CD1c-positive myeloid dendritic cell (primary cell): ENCODE measurements around the gene MAN2A2.

Experiments used
- DNase-seq: peaks from one replicate; pipeline ENCODE4 v3.0.0-alpha.2; 2016; ENCODE audit errors: extremely low spot score

Gene MAN2A2

DNA sequence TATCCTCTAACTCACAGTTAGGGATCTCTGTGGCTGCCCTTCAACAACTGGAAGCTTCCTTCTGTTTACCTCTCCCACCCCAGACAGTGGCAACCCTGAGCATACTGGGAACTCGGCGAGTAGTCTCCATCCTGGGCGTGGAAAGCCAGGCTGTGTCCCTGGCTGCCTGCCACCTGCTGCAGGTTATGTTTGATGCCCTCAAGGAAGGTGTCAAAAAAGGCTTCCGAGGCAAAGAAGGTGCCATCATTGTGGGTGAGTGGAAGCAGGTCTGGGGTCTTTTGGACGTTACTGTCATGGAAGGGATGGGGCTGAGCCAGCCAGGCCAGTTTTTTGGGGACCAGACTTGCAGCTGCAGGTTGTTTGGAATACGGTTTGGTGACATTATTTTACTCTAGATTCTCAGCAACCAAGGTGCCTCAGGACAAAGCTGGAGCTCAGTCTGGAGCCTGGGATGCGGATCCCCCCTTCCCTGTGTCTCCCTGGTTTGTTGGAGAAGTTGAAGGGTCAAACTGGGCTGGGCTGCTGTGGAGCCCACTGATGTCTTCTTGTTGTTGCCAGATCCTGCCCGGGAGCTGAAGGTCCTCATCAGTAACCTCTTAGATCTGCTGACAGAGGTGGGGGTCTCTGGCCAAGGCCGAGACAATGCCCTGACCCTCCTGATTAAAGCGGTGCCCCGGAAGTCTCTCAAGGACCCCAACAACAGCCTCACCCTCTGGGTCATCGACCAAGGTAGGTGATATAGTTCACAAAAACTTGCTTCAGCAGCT lies 39.4 kb downstream of the MAN2A2 start:
- DNase-seq: no peak

DNA sequence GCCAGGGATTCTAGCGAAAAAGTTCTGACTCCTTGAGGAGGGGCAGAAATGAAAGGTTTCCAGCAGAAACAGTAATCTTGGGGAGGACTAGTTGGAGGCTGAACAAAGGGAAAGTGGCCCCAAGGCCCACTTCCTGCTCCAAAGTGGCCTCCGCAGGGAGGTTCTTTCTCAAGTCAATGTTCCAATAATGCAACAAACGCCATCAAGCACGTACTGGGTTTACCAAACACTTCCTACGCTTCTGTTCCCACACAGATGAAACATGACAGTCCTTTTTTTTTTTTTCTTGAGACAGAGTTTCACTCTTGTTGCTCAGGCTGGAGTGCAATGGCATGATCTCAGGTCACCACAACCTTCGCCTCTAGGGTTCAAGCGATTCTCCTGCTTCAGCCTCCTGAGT lies 42.0 kb downstream of the MAN2A2 start:
- peak; percentile 27 for DNase-seq

DNA sequence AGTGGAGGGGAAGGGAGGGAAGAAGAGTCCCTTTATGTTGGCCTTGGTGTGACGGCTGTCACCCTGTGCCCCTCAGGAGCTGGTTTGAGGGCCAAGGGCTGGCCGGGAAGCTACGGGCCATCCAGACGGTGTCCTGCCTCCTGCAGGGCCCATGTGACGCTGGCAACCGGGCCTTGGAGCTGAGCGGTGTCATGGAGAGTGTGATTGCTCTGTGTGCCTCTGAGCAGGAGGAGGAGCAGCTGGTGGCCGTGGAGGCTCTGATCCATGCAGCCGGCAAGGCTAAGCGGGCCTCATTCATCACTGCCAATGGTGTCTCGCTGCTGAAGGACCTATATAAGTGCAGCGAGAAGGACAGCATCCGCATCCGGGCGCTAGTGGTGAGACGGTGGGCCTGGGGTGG lies 43.4 kb downstream of the MAN2A2 start:
- DNase-seq: no peak

DNA sequence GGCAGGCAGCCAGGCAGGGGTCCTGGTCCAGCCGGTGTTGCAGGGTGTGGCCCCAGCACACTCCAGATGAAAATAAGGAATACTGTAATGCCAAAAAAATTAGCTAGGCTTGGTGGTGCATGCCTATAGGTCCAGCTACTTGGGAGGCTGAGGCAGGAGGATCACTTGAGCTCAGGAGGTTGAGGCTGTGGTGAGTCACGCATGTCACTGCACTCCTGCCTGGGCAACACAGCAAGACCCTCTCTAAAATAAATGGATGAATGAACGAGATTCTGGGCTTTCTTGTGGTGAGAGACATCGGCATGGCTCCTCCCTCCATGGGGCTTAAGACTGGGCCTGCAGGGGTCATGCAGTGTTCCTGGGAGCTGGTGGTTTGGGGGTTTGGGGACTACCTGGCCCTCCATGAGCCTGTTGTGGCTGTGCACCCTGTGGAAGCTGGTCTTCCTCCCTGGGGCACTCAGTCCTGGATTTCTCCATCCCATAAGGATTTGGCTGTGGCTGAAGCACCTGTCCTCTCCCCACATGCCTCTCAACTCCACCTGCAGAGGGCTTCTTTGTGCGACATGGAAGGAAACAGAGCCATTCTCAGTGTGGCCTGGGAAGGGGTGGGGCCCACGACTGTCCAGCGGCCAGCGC lies 44.0 kb downstream of the MAN2A2 start:
- DNase-seq: no peak

DNA sequence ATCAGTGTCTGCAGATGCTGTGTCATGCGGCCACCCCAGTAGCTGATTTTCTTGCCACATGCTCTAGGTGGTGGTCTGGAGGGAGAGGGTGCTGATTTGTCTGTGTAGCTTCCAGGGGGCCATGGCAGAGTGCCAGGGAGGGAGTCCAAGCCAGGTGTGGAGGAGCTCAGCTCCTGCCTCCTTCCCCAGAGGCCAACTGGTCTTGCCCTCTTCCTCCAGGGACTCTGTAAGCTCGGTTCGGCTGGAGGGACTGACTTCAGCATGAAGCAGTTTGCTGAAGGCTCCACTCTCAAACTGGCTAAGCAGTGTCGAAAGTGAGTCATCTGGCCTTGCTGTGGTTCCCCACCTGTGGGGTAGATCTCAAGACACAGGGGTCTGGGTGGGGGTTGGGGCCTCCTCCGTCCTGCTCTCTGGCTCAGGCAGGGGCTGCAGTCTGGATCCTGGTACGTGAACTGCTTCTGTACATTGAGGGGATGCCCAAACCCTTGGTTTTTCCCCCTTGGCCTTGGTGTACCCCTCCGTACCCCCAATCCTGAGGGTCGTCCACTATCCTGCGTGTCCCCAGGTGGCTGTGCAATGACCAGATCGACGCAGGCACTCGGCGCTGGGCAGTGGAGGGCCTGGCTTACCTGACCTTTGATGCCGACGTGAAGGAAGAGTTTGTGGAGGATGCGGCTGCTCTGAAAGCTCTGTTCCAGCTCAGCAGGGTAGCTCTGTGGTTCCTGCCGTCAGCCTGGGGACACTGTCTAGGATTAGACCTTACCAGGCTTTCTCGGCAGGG lies 44.7 kb downstream of the MAN2A2 start:
- DNase-seq: no peak

DNA sequence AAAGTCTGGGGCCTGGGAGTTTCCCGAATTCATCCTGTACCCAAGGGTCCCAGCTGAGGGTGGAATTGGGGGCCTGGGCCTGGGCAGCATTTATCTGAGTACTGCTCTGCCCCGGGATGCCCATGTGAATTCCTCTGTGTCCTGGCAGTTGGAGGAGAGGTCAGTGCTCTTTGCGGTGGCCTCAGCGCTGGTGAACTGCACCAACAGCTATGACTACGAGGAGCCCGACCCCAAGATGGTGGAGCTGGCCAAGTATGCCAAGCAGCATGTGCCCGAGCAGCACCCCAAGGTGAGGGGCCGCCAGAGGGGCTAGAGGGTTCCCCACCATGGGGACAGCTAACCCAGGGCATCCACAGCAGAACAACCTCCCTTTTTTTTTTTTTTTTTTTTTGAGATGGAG lies 45.4 kb downstream of the MAN2A2 start:
- DNase-seq: no peak

DNA sequence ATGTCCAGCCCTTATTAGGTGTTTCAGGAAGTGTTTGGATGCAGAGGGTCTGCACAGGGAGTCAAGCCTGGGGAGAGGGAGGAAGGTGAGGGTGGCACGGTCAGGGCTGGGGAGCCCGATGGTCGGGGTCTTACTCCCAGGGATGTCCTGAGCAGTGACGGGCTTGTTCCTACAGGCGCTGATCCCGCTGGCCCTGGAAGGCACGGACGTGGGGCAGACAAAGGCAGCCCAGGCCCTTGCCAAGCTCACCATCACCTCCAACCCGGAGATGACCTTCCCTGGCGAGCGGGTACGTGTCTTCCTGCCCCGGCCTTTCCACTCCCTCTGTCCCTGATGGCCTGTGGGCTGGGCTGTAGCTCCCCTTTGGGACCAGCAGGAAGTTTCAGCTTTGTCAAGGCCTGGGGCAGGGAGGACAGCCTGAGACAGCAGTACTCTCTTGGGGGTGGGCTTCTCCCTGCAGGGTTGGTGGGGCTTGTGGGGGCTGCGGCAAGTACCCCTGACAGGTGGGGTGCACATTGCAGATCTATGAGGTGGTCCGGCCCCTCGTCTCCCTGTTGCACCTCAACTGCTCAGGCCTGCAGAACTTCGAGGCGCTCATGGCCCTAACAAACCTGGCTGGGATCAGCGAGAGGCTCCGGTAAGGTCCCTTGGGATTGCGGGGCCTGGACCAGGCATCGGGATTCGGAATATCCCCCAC lies 47.0 kb downstream of the MAN2A2 start:
- DNase-seq: no peak

DNA sequence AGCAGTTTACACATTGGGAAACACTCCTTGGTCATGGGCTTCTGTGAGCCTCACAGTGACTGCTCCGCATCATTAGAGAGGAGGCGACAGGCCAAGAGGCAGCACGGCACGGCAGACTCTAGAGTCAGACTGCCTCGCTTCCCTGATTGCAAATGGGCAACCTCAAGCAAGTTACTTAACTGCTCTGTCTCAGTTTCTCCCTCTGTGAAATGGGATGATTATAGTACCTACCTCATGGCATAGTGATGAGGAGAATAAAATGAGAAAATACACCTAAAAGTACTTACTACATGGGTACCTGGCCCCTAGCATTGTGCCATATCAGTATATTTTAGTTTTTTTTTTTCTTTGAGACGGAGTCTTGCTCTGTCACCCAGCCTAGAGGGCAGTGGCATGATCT lies 47.6 kb downstream of the MAN2A2 start:
- DNase-seq: no peak

DNA sequence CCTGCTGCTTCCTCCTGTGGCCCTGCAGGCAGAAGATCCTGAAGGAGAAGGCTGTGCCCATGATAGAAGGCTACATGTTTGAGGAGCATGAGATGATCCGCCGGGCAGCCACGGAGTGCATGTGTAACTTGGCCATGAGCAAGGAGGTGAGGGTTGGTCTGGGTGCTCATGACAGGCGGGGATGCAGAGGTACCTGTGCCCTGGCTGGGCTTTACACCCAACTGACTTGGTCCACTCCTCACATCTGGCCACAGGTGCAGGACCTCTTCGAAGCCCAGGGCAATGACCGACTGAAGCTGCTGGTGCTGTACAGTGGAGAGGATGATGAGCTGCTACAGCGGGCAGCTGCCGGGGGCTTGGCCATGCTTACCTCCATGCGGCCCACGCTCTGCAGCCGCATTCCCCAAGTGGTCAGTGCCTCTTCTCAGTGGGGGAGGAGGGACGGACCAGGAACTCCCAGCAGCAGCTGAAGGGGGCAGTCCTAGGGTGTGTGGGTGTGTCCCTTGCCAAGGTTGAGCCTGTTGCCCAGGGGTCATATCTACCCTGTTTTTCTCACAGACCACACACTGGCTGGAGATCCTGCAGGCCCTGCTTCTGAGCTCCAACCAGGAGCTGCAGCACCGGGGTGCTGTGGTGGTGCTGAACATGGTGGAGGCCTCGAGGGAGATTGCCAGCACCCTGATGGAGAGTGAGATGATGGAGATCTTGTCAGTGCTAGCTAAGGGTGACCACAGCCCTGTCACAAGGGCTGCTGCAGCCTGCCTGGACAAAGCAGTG lies 50.0 kb downstream of the MAN2A2 start:
- no peak for DNase-seq

DNA sequence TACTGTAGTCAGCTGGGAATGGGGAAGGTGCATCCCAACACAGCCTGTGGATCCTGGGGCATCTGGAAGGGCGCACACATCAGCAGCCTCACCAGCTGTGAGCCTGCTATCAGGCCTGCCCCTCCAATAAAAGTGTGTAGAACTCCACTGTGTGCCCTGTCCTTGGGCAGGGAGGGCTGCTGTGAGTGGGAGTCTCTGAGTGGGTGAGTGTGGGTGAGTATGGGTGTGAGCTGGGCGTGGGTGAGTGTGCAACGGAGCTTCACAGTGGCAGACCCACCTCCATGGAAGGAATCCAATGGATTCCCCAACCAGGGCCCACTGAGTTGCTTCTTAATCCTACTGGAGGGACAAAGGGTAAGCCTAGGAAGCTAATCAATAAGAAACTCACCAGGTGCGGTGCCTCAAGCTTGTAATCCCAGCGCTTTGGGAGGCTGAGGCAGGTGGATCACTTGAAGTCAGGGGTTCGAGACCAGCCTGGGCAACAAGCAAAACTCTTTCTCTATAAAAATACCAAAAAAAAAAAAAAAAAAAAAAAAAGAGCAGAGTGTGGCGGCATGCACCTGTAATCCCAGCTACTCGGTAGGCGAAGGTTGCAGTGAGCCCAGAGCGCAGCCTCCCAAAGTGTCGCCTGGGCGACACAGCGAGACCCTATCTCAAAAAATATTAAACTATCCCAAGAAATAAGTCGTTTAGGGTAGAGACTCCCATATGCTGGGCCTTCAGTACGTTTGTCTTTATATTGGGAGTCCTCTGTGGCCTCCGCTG lies 51.0 kb downstream of the MAN2A2 start:
- DNase-seq: no peak

DNA sequence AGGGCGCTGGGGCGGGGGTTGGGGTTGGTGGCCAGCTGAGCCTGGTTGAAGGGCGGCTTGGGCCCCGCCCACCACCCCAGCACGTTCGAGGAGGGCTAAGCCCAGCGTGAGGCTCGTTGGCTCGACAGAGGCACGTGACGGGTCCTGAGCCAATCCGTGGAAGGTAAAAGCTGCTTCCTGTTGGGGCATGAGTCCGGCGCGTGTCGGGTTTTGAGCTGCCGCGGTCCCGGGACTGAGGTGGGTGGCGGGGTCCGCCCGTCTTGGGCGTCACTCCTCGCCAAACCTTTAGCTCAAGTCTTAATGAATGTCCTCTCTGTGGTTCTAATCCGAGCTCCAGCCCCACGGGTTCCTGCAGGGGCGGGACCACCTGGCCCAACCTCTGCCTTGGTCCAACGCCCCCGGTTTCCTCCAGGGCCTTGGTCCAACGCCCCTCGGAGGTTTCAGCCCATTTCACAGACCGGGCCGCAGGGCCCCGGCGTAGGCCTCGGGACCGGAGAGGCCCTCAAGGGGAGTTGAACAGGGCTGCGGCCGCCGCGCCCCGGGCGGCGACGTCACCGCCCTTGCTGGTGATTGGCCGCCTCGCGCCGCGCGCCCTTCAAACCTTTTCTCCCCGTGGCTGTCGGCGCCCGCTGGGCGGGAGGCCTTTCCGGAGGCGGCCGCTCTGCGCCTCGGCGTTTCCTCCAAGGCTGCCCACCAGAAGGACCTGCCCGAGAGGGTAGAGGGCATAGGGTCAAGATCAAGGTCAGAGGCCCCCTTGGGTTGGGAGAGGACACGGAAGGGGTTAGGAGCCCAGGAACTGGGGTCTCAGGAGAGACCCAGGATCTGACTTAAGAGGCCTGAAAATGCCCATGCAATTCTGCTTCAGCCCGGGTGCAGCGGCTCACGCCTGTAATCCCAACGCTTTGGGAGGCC lies 51.9 kb downstream of the MAN2A2 start, which contains the start of gene RCCD1:
Gene RCCD1, plus strand, starts transcription at position 173 of the 912 bp plus-strand sequence. CDS start 1,851 bp downstream, outside the sequence.
- peak; percentile 97 for DNase-seq

DNA sequence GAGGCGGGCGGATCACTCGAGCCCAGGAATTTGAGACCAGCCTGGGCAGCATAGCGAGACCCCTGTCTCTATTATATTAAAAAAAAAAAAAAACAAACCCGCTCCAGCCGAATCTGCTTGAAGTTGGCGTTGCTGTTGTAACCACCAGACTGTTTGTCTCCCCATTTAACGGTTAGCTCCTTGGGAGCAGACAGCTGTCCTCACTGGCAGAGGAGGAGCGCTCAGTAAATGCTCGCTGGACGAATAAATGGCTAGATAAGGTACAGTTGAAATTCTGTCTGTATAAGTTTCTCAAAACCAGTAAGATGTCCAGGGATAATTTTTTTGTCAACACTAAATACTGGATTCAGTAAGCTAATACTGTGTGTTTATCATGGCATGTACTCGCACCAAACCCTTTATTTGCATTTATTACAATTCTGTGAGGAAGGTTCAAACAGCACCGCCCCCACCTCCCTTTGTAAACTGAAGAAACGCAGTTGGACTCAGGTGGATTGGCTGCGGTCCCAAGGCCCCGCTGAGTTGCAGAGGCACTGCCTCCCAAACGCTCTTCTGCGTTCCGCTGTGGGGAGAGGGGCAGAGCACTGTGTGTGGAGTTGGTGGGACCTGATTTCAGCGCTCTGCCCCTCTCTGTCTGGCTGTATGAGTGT lies 52.6 kb downstream of the MAN2A2 start:
- DNase-seq: no peak

DNA sequence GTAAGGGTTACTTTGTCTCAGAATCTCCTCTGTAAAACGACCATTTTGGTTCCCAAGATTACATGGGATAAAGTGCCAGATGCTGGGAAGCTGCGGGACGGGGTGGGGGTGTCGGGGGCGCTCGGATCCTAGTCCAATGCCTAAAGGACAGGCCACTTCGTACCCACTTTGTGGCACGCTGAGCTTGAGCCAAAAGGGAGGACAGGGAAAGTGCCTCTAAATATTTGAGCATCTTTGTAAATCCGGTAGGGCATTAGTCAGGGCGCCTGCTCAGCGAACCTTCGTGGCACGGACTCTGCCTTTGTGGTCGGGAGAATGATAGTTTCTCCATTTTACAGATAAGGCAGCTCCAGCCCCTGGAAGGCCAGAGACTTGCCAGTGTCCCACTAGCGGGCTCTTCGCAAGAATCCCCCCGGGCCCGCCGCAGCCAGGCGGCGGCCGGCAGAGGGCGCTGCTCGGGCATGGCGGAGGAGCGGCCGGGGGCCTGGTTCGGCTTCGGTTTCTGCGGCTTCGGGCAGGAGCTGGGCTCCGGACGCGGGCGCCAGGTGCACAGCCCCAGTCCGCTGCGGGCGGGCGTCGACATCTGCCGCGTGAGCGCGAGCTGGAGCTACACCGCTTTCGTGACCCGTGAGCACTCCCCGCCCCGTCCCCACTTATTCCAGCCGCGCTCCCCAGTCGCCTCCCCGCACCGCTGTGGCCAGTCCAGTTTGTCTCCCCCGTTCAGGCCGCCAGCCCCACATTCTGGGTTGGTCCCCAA lies 53.4 kb downstream of the MAN2A2 start:
- peak; percentile 79 for DNase-seq

DNA sequence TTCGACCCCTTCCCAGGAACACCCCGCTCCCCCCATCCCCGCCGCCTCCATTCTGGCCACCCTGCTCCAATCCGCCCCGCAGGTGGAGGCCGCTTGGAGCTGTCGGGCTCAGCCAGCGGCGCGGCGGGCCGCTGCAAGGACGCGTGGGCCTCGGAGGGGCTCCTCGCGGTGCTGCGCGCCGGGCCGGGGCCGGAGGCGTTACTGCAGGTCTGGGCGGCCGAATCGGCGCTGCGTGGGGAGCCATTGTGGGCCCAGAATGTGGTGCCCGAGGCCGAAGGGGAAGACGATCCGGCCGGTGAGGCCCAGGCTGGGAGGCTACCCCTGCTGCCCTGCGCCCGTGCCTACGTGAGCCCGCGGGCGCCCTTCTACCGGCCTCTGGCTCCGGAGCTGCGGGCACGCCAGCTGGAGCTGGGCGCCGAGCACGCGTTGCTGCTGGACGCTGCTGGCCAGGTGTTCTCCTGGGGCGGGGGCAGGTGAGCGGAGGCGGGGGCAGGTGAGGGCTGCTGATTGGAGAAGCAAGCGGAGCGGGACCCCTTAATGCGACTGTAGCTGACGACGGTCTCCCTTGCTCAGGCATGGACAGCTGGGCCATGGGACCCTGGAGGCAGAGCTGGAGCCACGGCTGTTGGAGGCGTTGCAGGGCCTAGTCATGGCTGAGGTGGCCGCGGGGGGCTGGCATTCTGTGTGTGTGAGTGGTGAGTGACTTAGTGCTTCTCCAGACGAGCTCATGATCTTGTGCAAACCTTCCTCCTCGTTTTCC lies 54.1 kb downstream of the MAN2A2 start:
- no peak for DNase-seq

DNA sequence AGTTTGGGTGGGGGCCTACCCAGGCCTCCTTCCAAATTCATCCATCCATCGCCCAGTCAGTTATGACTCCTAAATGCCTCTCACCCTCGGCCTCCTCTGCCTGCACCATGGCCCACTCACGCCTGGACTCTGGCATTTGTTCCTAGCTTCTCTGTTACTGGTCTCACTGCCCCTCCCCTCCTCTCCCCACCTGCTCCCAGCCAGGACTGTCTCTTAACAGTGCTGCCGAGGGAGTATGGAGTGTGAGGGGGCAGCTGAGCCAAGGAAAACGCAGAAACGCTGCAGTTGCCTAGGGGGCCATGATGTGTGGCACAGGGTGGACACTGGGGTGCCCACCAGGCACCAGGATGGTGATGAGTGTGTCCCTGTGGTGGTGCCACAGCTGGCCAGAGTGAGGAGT lies 54.7 kb downstream of the MAN2A2 start:
- no peak for DNase-seq

DNA sequence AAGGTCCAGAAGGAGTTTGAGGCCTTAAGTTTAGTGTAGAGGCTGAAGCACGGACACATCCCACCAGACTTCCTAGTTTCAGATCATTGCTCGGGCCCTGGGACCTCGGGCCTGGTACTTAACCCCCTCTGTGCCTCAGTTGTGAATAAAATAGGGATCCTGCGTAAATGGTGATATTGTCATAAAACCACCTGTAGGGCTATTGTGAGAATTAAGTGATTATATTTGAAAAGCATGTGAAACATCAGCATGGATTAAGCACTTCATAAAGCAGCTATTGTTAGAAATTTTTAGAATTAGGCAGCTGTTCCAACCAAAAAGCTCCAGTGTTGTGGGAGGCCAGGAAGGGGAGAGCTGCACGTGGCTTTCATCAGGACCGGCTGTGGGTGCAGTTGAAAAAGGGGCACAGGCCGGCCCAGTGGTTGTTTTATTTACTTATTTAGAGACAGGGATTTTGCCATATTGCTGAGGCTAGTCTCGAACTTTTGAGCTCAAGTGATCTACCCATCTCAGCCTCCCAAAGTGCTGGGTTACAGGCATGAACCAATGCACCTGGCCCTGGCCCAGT lies 56.0 kb downstream of the MAN2A2 start:
- DNase-seq: no peak

DNA sequence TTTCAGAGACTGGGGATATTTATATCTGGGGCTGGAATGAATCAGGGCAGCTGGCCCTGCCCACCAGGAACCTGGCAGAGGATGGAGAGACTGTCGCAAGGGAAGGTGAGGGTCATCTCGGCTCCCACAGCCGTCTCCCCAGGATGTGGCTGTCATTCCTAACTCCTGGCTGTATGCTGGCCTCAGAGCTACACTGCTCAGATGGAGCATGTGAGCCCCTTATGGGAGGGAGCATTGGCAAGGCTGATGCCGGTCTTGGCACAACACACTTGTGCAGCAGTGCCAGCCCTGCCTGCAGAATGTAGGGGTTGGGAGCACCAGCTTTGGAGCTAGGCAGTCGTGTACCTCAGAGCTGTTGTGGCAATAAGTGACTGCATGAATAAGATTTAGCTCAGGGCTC lies 56.8 kb downstream of the MAN2A2 start:
- no peak for DNase-seq
